ENCODE results near the gene SMAD2. TPM values are rescaled to one million over a fixed set of nuclear protein-coding genes. Genes with fewer than 3 reads are reported as not detected.

SMAD2 gene
- total RNA-seq, 1 experiment from 2014 or later, result 73.3 TPM

DNA sequence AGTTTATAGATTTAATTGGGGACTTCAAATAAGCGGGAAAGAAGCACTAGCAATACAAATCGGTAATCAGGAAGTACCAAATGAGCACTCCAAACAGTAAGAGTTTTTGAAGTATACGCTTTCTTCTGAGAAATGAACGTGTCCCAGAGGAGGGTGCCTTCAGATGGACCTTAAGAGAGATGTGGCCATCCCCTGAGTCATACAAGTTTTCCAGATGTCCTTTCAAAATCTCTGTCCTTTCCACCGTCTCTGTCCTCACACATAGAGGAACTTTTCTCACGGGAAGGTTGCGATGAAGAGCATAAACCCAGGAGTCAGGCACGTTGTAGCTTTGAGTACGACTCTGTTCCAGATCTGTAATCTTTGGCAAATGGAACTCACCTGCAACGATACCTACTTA lies 1.7 kb upstream of the SMAD2 start:
- DNase-seq (ENCODE audit: low read depth), result no peak

DNA sequence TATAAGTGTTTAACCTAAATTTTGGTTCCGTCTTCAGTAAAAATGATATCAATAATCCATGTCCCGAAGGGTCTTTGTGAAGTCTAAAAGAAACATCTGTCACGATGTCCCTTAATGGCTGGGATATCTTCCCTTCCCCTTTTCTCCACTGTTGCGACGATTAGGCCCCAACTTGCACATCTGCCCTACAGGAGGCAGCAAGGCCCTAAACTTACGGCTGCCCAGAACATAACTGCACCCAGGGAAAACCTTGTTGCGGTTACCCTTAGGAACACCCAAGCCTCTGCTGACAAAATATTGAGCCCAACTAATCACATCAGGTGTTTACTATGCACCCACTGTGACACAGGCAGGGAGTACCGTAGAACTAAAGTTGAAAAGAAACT lies 1.3 kb upstream of the SMAD2 start:
- peak; percentile 51 for DNase-seq (ENCODE audit: low read depth)

DNA sequence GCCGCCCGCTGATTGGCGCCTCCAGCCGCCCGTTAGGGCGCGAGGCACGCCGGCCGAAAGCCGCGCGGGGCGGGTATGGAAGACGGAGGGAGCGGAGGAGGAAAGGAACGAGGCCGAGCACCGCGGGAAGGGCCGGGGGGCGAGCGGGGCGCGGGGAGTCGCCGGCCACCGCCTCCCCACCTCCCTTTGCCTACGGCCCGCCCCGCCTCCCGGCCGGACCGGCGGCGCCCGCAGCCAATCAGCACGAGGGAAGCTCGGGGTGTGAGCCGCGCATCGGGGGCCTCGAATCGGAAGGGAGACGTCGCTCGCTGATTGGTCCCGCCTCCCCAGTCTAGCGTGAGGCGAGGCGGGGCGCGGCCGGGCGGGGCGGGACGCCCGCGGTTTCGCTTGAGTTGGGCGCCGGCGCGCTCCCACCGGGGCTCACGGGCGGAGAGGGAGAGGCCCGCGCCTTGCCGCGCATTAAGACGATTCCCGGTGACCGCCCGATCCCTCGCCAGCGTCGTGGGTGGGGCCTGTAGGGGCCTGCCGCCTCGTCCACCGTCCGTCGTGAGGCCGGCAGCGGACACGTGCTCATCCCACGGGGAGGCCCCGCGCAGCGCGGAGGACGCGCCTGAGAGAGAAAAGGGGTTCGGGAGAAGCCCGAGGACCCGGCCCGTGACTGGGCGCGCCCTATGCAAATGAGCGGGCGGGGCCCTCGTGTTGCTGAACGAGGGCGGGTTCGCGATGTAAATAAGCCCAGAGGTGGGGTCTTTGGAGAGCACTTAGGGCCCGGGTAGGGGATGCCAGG lies 665 bp upstream of the SMAD2 start:
- peak; percentile 95 for DNase-seq (ENCODE audit: low read depth)

DNA sequence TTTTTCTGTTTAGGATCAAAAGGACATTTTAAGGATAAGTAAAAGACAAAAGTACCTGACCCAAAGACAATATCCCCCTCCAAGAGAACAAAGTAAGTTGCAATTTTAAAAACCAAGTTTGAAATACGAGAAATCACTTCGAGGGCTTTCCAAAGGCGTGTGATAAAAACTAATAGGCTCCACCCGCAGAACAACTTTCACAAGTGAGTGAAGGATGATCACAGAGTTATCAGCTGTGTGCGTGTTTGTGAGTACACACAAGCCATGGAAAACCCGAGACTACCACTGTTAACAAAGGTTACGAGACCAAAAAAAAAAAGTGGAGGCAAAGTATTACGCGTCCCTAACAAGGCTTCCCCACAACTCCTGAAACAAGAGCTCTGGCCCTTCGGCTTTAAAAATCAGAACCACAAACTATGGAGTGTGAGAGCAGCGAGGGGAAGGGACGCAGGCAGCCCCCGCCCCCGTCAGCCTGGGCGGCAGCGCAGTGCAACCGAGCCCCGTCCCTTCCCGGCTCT lies 719 bp downstream of the SMAD2 start:
- DNase-seq (ENCODE audit: low read depth), result peak; percentile 58

DNA sequence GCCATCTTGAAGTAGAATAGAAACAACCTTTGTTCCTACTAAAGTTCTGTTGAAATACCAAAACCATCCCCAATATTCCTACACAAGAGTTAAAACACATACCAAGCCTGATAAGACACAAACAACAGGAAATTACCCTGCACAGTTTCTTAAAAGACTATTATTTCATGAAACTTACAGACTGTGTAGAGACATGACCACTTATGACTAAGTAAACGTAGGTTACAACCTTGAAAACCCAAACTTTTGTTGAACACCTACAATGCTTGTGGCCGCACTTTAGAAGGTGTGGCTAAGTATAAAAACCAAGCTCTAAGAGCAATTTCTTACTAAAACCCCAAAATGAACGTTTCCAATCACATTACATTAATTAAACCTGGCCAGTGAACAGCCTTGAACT lies 2.0 kb downstream of the SMAD2 start:
- no peak for DNase-seq (ENCODE audit: low read depth)

DNA sequence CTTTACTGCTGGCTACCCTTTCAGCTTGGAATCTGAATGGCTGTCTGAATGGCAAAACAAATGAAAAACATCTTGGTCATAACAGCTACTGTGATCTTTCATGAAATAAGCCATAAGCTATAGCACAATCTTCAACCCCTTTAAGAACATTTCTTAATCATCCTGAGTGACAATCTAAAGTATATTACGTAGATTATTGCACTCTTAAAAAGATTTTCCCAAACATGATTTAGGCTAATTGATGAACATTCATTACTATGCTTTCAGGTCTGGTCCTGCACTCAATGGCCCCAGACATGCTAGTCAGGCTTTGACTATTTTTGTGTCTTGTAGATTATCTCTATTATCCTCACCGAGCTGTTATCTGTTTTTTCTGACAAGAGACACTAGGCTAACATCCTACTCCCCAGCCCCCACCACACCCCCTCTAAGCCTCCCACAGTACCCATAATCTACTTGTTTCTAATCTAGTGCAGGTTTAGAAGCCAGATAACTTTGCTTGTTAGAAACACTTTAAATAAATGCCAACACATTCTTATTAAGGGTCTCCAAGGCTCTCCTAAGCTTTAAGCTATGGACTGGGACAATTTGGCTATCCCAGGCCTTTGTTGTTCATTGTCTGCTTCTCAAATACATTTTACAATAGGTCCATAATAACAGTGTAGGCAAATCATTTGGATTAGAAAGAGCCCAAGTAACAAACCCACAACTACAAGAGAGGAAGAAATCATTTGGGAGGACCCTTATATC lies 4.2 kb downstream of the SMAD2 start:
- no peak for DNase-seq (ENCODE audit: low read depth)

DNA sequence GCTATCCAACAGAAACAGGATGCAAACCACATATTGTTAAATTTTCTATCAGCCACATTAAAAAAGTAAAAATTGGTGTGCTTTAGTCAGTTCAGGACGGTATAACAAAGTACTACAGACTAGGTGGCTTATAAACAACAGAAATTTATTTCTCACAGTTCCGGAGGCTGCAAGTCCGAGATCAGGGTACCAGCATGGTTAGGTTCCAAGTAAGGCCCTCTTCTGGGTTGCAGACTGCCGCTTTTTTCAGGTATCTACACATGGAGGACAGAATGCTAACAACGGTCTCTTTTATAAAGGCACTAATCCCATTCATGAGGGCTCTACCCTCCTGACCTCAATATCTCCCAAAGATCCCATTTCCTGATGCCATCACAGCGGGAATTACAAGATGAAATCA lies 10.5 kb downstream of the SMAD2 start:
- DNase-seq (ENCODE audit: low read depth), result no peak

DNA sequence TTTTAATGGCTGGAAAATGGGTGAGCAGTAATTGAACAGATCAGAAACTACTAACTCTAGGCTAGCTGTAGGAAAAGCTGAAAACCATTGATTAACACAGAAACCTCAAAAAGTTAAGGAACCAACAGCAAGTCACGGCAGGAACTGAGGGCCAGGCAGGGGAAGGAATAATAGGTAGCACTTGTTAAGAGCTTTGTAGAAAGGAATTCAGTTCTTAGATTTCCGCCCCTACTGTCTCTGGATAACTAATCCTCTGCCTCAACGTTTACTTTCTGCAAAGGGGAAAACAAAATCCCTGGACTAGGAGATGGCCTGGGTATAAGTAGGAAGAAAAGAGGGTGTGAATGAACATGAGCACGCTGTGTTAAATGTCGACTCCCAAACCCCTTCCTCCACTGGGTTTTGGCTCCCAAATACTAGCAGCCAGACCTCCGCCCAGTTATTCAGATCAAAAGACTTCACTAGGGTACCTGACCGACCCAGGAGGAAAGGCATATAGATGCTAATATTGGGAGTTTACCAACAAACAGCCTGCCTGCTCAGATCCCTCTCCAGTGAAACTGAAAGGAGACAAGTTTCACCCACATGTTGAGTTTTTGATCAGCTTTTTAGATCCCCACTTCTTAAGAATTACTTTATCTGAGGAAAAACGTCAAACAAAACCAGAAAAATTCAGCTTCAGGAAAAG lies 12.4 kb downstream of the SMAD2 start:
- DNase-seq (ENCODE audit: low read depth), result no peak

DNA sequence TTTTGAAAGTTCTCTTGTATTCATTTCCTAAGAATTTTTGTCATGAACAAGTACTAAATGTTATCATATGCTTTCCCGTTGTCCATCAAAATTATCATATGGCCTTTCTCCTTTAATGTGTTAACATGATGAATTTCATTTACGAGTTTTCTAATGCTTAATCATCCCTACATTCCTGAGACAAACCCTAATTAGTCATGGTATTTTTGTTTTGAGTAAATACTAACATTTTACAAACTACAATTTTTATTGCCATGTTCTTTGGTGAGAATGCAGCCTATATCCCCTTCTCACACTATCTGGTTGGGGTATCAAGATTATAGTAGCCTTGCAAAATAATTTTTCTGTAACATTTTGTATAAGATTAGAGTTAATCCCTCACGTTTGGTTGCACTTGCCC lies 14.5 kb downstream of the SMAD2 start:
- DNase-seq (ENCODE audit: low read depth), result no peak

DNA sequence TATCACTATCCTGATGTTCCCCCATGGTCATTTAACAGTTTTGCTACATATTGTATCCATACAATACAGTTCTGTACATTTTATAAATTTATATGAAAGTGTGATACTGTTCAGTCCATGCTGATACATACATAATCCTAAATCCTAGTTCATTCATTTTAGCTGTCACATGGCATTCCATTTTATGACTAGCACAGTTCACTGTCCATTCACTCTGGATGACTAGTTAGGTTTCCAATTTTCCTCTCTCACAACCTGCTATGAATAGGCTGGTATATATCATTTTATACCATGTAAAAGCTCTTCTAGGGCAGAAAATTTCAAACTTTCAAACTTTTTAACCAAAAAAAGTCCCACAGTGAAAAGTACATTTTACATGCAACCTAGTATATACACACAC lies 15.2 kb downstream of the SMAD2 start:
- no peak for DNase-seq (ENCODE audit: low read depth)

DNA sequence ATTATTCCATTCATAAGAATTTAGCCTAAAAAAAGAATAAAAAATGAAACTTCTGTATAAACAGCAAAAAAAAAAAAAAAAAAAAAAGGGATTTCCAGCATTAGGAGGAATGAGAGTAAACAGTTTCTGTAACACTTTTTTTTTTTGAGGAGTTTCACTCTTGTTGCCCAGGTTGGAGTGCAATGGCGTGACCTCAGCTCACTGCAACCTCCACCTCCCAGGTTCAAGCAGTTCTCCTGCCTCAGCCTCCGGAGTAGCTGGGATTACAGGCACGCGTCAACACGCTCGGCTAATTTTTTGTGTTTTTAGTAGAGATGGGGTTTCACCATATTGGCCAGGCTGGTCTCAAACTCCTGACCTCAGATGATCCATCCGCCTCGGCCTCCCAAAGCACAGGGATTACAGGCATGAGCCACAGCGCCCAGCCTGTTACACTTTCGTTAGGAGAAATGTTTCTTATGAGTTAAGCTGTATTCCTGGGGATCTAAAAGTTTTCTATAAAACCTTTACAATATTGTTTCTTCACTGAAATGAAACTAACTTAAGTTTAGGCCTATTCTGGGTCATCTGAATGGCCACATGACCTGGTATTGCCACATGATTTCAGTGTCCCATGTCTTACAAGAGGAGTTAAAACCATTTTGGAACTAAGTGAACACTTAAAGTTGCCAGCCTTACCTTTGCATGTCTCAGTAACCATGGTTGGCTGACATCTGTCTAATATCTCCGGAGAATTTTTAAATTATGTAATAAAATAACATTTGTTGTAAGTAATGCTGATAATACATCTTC lies 17.5 kb downstream of the SMAD2 start:
- no peak for DNase-seq (ENCODE audit: low read depth)

DNA sequence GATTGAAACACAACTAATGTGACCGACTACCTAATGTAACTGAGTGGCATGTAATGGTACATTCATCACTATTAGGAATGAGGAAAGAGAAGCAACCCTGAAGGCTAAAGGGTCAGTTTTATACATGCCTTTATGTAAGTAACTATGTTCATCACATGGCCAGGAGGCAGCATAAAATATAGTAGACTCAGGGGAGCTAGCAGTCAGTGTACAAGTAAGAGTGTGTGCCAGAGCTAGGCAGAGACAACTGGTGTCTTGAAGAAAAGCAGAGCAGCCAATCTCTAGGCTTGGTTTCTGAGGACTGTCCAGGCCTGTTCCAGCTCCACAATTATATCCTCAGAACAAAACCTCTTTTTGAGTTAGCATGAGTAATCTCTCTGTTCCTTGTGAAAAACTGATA lies 18.1 kb downstream of the SMAD2 start:
- DNase-seq (ENCODE audit: low read depth), result peak; percentile 13

DNA sequence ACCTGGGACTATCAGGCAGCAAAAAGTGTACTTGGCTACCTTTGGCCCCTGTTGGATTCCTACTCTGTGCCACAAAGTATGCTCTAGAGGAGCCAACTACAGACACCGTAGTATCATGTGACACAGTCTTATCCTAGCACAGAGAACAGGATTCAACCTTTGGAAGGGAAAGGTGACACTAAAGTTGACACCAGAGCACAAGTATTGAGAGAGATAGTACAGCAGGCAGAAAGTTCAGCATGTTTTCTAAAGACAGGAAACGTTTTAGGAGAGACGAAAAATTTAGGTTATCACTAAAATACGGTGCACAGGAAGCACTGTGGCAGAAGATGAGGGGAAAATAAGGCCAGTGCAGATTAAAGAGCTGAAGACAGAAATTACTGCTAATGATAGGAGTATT lies 18.6 kb downstream of the SMAD2 start:
- no peak for DNase-seq (ENCODE audit: low read depth)

DNA sequence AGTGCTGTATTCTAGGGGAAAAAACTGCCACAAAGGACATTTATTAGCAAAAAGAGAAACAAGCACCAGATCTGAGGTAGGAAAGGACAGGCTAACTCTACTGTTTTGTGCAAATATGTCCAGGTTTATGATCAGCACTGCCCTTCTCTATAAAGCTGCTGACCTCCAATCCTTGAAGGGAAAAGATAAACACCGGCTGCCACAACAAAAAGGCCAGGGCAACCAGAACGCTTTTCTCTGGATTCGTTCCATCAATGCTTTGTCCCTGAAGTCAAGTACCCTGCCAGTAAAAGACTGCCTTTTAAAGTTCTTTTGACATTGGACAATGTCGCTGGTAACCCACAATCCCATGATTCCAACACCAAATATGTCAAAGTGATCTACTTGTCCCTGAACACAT lies 21.0 kb downstream of the SMAD2 start:
- DNase-seq (ENCODE audit: low read depth), result no peak

DNA sequence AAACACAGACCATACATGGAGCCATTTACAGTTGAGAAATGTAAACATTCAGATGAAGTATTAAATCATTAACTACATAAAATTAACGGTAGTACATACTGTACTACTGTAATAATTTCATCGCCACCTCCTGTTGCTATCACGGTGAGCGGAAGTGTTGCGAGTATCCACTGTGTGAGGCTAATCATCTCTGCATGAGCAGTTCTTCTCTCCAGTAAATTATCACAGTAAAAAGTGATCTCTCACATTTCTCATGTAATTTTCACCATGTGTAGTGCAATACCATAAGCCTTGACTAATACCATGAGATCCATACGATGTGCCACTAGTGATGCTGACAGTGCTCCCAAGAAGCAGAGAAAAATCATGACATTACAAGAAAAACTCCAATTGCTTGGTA lies 21.9 kb downstream of the SMAD2 start:
- no peak for DNase-seq (ENCODE audit: low read depth)

DNA sequence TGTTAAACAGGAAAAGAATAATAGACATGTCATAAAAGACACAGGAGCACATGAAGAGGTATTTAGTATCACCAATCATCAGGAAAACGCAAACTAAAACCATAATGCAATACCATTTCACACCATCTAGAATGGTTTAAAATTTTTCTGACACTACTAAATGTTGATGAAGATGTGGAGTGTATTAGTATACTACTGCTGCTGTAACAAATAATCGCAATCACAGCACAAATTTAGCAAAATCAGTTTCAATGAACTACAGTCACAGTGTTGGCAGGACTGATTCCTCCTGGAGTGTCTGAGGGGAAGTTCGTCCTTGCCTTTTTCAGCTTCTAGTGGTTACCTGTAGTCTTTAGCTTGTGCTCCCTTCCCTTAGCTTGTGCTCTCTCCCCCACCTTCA lies 24.1 kb downstream of the SMAD2 start:
- DNase-seq (ENCODE audit: low read depth), result no peak

DNA sequence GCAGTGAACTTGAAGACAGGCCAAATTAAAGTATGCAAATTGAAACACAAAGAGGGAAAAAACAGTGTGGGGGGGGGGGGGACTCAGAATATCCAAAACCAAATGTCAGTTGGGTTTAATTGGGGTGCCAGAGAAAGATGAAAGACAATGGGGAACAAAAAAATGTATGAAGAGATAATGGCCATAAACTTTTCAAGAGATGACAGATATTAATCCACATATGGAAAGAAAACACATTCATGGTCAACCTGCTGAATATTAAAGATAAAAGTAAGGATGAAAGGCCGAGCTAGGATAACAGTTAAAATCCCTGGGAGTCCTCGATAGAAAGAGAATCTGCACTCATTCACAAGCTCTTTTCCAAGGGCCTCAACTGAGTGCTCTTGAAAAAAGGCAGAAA lies 26.6 kb downstream of the SMAD2 start:
- no peak for DNase-seq (ENCODE audit: low read depth)

DNA sequence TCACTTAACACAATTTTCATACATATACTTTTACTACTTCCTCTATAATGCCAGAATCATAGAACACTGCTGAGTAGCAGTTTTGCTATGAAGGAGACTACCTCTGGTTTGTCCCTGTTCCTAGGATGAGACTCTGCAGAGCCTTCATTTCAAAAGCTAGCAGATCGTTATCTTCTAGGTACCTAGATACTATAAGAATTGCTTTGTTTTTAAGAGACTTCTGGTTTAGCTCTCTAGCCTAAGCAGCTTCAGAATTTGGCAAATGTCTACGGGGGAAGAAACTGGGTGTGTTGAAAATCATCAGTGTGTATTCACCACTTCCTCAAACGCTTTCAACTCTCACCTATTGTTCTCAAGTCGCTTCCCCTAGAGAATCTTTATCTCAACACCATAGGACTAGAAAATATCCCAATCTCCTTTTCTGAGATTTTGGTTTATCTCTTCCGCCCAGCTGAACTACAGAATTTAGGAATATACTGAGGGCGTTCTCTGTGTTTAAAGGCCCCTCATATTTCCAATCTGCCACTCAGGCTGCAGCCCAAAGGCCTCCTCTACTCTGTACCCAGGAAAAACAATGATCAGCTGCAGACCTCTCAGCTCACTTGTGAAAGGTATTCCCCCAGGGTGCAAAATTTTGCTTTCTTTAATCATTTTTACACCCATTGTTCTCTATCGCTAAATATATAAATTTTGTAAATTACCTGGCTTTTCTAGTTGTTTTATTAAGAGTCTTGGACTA lies 28.7 kb downstream of the SMAD2 start:
- DNase-seq (ENCODE audit: low read depth), result no peak

DNA sequence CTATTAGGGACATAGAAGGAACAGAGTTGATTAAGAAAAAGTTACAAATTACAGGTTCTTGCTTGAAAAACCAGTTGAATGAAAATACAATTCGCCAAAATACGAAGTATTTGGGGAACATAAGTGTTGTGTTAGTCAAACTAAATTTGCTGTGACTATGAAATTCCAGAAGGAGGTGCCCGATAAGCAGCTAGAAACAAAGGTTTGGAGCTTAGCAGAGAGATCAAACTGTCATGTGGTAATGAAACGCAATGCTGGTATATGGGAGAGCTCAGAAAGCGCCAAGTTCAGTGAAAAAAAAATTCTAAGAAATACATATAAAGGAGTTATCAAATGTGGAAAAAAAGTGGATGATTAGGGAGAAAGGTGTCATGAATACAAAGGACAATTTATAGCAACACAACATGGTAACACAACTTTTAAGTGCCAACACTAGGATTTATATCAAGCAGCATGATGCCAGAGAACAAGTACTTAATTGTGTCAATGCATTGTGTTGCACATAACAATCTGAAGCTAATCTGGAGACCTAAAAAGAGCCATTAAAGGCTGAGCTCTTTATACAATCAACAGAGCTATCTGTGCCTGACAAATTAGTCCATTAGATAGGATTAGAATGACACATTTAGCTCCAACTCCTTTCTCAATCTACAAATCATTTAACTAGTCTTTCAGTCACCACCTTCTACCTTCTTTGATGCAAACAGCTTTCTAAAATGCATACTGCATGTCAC lies 31.2 kb downstream of the SMAD2 start:
- no peak for DNase-seq (ENCODE audit: low read depth)

DNA sequence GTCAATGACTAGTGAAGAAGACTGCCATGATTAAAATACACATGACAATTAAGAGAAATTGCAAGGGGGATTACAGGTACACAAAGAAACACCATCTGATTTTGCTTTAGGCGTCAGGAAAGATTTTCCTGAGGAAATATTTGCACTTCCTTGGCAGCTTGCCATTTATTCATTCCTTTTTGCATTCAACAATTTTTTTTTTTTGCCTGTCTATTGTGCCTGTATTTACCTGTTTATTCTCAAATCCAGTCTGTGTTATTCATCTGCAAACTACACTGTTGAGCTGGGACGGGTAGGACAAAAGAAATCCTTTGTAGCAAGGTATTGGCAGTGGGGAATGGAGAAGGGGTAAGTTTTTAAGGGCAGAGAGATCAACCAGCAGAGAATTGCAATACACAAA lies 31.8 kb downstream of the SMAD2 start:
- DNase-seq (ENCODE audit: low read depth), result no peak

Measured in RPMI7951 (cell line).